ENCODE results near the gene B3GALT6.
A peak's percentile ranks its signal among the peaks of the same experiment; 100 is the strongest.

B3GALT6 gene

DNA sequence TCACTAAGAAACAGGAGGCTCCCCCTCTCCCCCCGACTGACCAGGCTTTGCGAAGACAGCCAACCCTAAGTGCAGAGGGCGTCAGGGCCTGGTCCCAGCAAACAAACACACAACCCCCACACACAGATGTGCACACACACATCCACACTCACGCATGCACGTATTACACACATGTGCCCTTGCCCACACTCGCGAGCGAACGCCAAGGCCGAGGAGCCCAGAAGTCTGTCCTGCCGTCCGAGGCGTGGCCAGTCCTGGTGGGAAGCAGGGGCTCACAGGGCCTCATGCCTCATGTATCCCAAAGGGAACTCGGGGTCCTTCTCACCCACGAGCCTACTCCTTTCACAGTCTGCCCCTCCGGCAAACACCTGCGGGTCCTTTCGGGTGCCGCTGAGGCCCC, 2.3 kb upstream of the B3GALT6 start:
- DNase-seq (ENCODE audit: extremely low spot score, insufficient read length, low read depth), result no peak
- FAIRE-seq, result no peak

DNA sequence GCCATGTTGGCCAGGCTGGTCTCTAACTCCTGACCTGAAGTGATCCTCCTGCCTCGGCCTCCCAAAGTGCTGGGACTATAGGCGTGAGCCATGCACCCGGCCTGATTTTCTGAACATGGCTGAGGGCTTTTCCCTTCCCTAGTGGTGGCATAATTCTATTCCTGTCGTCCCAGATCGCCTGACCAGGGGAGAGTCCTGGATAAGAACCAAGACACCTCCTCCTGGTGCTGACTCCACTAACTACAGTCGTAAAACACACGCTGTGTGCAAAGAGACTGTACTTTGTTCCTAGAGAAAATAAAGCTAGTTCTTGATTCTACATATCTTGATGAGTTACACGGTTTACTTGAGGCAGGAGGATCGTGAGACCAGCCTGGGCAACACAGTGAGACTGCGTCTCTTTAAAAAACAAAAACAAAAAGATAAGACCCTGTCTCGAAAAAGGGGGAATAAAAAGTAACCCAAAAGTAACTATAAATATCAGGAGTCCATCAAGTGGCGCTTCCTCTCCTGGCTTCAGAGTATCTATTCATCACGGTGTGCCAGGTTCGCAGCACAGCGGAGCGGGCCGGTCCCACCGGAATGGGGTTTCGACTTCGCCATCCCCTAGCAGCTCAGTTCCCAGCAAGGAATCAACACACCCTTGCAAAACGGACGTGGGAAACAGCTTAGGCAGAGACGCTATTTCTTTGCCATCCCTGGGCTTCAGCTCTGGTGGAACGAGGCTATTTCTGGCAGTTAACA, 1.2 kb upstream of the B3GALT6 start:
- DNase-seq (ENCODE audit: extremely low spot score, insufficient read length, low read depth), result no peak

DNA sequence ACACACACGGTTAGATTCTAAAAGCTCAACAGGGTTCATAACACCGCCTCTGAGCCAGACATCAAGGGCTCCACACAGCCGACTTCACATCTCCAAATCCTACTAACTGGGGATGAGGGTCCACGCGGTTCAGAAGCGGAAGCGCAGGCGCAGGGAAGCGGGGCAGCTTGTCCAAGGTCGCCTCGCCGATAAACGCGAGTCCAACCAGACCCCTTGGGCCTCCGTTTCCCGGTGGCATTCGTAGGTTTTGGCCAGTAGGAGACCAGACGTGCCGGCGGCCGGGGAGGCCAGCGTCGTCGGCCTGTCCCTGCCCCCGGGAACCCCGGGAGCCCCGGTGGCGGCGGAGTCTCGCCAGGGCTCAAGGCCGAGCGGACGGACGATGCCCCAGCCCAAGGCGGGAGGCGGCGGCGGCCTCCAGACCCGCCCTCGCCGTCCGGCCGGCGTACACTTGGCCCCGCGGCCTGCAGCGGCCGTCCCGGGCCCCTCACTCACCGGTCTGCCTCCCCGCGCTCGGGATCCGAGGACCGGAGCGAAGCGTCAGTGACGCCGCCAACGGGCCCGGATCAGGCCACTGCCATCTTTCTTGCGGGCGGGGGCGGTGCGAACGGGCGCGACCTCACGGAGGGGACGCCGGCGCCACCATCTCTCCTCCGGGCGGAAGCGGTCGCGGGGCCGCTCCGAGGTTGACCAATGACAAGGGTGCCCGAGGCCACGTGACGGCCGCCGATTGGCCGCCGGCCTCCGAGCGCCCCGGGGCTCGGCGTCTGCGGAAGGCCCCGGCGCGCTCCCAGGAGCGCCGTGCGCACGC, 433 bp upstream of the B3GALT6 start, which contains the start of gene SDF4:
Gene SDF4 (minus strand): TSS at position 602 of the 808 bp plus-strand sequence. CDS start 3,229 bp downstream, outside the sequence.
- peak; percentile 96 for FAIRE-seq

More for the DNA sequence above, 1.2 kb upstream of the B3GALT6 start:
- FAIRE-seq, result peak; percentile 54

DNA sequence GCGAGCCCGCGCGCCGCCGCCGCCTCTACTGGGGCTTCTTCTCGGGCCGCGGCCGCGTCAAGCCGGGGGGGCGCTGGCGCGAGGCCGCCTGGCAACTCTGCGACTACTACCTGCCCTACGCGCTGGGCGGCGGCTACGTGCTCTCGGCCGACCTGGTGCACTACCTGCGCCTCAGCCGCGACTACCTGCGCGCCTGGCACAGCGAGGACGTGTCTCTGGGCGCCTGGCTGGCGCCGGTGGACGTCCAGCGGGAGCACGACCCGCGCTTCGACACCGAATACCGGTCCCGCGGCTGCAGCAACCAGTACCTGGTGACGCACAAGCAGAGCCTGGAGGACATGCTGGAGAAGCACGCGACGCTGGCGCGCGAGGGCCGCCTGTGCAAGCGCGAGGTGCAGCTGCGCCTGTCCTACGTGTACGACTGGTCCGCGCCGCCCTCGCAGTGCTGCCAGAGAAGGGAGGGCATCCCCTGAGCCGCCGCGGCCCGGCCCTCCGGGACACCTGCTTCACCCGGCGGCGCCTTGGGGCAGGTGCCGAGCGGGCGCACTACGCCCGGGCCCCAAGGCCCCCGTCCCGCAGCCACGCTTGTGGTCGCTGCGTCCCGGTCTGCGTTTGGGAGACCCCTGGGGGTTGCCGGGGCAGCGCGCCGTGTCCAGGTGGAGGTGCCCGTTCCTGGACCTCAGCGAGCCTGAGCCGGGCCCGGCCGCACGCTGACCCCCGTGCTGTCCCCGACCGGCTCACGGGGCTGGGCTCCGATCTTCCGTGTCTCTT, 944 bp downstream of the B3GALT6 start:
- FAIRE-seq (no peak), DNase-seq (ENCODE audit: extremely low spot score, insufficient read length, low read depth) (no peak)

More for the DNA sequence above, 433 bp upstream of the B3GALT6 start, which contains the start of gene SDF4:
- peak; percentile 99 for DNase-seq (ENCODE audit: extremely low spot score, insufficient read length, low read depth)

DNA sequence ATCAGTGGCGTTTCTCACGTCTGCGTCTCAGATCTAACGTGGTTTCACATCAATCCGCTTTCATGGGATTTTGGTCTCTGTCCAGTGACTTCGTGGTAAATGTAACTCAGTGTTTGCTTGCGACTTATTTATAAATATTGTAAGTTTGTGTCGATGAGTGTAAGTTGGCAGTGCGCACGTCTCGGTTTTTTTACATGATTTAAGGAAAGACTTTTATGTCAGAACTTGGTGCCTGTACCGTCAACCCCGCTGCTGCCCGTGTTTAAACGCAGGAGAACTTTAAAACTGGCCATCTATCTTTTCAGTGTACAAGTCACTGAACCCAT, 1.5 kb downstream of the B3GALT6 start:
- DNase-seq (ENCODE audit: extremely low spot score, insufficient read length, low read depth) (no peak), FAIRE-seq (no peak)

DNA sequence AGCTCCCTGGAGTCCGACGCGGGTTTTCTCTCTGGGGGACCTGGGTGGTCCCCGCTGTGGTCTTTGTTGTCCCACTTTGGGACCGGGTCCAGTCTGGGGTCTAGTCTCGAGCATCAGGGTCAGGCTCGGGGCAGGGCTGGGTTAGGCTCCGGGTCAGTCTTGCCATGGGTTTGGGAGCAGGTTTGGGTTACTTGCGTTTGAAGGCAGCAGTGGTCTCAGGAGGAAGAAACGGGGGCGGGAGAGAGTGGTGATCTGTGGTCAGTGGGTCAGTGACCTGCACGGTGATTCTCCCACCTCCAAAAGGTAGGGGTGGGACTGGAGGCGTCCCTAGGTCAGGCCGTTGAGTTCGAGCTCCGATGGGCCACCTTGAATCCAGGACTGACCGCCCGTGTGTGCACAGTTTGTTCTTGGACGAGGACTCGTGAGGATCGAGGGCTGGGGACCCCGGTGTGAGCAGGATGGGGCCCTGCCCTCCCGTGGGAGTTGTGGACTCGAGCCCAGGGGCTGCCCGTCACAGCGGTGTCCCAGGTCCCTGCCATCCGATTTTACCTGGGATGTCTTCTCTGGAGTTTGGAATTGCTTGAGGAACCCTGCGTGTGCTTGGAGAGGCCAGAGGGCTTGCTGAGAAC, 2.3 kb downstream of the B3GALT6 start:
- DNase-seq (ENCODE audit: extremely low spot score, insufficient read length, low read depth), result no peak
- no peak for FAIRE-seq

DNA sequence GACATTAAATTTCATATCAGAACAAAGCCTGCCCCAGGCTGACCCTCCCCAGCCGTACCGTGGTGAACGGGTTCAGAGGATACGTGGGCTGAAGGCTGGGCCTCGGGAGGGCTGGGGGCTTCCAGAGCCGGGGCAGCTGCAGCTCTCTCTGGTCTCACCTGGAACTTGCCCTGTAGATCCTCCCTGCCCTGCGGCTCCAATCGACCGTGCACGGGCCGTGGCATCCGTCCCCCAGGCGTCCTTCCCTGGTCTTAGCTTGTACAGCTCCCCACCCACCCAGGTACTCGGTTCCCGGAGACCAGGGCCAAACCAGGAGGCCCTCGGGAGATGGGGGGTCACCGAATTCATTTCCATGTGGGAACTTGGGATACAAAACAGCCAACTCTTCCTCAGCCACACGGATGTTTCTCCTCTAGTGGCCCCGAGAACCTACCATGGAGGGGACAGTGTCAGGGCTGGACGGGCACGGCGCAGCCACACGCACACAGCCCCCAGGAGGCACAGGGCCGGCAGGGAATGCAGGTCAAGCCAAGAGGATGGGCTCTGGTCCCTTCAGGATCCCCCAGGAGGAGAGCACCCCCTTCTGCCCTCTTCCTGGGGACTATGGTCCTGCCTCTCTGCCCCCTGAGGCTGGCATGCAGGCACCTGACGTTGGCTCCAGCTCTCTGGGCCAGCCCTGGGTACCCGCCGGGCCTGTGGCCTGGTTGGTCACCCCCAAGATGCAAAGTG, 3.1 kb downstream of the B3GALT6 start:
- FAIRE-seq (no peak), DNase-seq (ENCODE audit: extremely low spot score, insufficient read length, low read depth) (no peak)

DNA sequence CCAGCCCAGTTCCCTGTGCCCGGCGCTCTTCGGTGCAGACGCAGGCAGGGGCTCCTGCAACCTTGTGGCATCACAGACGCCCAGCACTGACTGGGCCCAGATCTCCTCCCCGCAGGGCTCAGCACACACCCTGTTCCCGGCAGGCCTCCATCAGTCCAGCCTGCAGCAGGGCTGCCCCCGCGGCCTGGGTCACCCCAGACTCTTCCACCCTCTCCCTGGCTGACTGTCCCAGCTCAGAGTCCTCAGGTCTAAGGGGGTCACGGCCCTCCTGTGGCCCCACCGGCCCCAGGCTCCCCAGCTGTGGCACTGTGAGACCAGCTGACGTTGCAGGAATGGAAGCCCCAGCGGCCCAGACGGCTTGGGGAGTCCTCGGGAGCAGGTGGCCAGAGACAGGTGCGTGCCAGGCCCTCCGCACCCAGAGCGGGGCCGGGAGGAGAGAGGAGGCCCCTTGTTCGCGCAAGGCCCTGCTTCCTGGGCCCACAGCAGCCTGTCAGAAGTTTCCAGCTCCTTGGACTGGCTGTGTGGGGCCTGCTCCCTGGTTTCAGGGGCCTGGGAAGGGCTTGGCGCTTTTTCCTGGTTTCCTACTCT, 4.2 kb downstream of the B3GALT6 start:
- DNase-seq (ENCODE audit: extremely low spot score, insufficient read length, low read depth), result no peak
- no peak for FAIRE-seq

DNA sequence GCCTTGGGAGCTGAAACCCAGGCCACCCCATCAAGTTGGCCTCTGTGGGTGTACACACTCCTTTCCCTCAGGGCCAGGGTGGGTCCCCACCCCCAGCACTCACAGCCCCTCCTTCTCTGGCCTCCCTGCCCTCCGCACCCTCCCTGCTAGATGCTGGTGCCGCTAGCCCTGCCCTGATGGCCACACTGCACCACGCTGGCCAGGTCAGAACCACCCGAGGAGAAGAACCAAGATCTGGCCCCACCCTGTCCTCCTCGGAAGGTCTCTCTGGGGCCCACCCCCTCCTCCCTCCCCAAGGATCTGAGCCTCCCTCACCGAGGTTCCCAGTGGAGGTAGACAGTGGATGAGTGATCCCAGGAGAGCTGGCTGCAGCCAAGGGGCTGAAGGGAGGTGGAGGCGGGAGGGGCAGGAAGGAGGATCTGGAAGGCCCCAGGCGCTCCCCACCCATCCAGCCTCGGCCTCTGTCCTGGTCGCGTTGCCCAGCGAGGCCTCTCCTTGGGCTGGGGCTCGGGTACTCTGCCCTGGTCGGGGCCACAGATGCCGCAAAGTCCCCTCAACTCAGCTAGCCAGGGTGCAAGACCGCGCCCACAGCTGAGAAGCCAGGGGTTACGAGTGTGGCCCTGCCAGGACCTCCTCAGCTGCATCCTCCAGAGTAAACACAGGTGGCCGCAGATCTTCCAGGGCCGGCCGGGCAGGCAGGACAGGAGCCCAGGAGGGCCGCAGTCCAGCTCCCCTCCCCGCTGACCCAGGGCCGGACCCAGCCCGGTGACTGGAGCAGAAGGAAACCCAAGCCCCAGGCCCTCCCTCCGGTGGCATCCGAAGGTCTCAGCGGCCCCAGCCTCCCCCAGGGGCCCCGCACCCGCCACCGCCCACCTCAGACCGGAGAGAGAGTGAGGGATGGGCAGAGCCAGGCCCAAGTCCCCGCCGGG, 5.2 kb downstream of the B3GALT6 start:
- DNase-seq (ENCODE audit: extremely low spot score, insufficient read length, low read depth) (no peak), FAIRE-seq (no peak)

DNA sequence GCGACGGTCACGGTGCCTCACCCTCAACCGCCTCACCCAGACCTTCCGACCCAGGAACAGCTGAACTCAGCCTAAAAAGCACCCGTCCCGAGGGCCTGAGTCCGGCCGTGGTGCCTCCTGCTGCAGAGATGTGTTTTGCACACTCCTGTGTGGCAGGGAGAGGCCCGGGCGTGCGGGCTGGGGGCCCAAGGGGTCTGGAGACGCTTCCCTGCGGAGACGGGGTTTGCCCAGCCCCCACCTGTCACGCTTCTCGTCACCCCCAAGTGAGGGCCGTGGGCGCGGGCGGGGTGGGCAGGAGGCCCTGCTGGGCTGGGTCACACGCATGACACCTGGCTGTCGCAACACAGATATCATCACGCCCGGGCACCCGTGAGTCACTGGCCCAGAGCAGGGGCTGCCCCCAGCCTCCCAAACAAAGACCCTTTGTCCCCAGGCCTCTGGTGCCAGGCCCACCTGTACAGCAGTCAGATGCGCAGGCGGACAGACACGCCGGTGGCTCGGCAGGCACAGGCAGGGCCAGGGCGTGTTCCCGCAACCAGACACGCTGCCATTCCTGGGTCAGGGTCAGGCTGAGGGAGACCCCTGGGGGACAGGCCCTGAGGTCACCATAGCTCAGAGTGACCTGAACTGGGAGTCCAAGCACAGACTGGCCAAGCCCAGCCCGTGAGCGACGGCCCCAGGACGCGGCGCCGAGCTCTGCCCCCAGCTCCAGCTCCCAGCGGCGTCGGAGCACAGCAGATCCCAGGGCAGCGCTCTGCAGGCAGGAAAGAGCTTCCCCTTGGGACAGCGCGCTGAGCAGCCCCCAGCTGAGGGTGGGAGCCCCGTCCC, 6.1 kb downstream of the B3GALT6 start:
- no peak for FAIRE-seq
- DNase-seq (ENCODE audit: extremely low spot score, insufficient read length, low read depth), result no peak

DNA sequence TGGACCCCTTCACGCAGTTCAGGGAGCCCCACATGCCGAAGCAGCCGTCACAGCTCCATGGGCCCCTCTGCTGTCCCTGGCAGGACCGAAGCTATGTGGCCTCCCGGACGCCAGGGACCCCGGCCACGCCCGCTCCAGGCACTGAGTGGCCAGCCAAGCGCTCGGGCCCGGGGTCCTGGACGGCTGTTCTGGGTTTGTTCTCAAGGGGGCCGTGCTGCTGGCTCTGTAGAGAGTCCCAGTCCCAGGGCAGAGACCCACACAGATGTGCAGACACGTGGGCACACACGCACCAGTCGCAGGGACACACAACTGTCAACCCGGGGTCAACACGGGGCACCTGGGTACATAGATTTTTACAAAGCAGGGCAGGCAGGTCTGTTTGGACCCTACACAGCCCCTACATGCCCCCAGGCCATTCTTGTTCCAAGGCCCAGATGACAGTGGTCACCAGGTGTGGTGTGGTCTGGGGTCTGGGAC, 6.7 kb downstream of the B3GALT6 start:
- no peak for FAIRE-seq

DNA sequence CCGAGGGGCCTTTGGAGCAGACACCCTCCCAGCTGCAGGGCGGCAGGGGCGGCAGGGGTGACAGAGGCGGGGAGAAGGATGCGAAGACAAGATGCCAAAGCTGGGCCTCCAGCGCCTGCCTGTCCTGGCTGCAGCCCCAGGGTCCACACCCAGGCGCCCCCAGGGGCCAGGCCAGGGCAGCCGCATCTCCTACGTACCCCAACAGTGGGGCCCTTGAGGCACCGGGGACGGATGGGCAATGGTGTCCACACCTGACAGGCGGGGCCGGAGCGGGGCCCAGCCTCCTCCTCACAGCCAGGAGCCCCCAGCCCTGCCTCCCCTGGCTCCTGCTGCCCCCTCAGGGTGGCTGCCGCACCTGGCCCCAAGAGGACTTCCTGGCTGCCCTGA, 7.2 kb downstream of the B3GALT6 start:
- DNase-seq (ENCODE audit: extremely low spot score, insufficient read length, low read depth), result no peak
- no peak for FAIRE-seq

More for the DNA sequence above, 6.7 kb downstream of the B3GALT6 start:
- DNase-seq (ENCODE audit: extremely low spot score, insufficient read length, low read depth), result no peak

DNA sequence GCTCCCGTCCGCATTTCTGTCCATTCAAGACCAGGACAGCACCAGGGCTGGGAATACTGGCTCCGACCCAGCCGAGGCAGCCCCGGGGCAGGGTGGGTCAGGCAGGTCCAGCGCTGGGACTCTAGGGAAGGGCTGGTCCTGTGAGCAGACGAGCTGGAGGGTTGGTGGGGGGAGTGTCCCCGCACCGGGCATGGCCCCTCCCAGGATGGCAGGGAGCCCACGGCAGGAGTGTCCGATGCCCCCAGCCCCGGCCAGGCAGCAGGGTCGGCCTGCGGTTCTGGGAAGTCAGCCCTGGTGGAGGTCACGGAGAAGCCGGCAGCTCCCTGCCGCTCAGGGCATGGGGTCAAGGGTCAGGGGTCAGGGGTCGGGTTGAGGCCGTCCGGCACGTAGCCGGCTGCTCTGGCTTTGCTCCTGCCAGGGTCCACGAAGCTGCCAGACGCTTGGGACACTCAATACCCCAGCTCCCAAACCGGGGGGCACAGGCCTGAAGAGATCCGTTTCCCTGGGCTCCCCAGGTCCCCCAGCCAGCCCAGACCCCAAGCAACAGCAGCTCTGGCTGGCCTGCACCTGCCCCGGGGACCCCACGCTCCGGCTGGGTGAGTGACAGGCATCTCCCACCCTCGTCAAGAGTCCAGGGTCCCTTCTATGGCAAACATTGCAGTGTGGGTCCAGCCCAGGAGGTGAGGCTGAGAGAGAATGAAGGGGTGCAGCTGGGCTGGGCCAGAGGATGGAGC, 7.7 kb downstream of the B3GALT6 start:
- DNase-seq (ENCODE audit: extremely low spot score, insufficient read length, low read depth) (no peak), FAIRE-seq (no peak)

DNA sequence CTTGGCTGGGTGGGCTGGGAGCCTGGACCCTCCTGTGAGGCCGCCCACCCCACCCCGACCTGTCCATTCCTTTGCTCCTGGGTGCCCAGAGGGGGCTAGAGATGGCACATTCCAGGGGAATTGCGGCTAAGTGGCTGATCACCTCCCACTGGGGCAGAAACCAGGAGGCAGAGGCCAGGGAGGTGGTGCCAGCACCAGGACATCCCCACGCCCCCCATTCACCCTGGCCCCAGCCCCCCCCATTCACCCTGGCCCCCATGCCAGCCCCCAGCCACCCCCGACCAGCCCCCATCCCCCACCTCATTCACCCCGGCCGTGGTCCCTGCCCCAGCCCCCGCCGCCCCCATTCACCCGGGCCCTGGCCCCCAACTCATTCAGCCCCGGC, 8.3 kb downstream of the B3GALT6 start:
- FAIRE-seq (no peak), DNase-seq (ENCODE audit: extremely low spot score, insufficient read length, low read depth) (no peak)

DNA sequence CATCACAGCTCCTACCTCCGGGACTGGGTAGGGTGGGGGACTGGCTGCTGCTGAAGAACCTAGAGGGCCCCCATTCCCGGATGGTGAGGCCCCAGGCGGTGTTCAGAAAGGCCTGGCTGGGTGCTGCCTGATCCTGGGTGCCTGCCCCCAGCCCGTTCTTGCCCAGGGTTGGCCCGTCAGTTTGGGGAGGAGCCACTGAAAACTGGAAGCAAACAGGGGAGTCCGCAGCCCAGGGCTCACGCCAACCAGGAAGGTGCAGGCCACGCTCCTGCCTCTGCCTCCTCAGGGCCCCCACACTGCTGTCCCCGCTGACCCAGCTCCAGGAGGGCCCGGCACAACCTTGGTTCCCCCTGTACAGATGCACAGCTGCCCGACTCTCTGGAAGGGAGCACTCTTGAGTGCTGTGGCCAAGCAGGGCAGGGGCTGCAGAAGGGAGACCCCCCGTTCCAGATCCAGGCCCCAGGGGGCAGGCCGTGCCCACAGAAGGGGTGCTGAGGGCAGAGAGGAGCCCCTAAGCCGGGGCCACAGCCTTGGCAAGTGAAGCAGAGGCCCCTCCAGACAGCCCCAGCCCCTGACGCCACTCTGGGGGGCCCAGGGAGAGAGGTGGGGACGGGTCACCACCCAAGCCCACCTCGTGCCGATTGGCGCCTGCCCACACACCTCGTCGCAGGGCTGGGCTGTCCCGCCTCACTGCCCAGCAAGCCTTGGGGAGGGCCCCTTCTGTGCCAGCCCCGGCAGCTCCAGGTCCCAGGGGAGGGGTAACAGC, 9.0 kb downstream of the B3GALT6 start:
- FAIRE-seq (no peak), DNase-seq (ENCODE audit: extremely low spot score, insufficient read length, low read depth) (no peak)

Measured in GM18507 (cell line).